ENCODE results near the gene C7orf33. TPM values are rescaled to one million over a fixed set of nuclear protein-coding genes. Genes with fewer than 3 reads are reported as not detected.
"Not testable (repeated sequence)": the region's sequence is repeated elsewhere in the genome, so short reads cannot be mapped to it uniquely, and the experiment has no call there.

Gene C7orf33
- total RNA-seq, 1 experiment from 2014 or later, result not detected

DNA sequence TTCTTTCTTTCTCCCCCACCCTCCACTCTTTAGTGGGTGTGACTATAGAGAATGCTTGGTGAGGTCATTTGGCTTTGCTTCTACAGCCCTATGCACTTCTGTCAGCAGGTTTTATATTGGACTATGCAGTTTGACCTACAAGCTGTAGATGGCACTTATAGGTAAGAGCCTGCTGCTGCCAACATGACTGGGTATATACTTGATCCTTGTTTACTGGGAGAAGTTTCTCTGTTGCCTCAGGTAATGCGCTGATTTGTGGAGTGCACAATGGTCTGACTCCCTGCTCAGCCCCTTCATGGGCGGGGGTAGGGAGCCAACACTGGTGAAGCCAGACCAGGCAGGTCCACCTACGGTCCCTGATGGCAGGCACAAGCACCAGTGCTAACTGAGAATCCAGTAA is 33.7 kb upstream of the C7orf33 start:
- ChIA-PET POLR2A (no interaction called here), CTCF (interaction anchor here (0.7 to 1.6 kb wide), 3 partner anchors 9 to 18 kb away, joined by 3 to 4 read pairs (median 3); no protein-coding TSS in a partner anchor)
- intact Hi-C loops (cut with micrococcal nuclease), result no loop called here
- no peak overlapping the region for H3K4me3 Mint-ChIP-seq (ENCODE audit: unreplicated experiment)
- H3K27ac Mint-ChIP-seq (ENCODE audit: low read depth, unreplicated experiment), result no peak overlapping the region
- TF ChIP-seq, protein P1, sequence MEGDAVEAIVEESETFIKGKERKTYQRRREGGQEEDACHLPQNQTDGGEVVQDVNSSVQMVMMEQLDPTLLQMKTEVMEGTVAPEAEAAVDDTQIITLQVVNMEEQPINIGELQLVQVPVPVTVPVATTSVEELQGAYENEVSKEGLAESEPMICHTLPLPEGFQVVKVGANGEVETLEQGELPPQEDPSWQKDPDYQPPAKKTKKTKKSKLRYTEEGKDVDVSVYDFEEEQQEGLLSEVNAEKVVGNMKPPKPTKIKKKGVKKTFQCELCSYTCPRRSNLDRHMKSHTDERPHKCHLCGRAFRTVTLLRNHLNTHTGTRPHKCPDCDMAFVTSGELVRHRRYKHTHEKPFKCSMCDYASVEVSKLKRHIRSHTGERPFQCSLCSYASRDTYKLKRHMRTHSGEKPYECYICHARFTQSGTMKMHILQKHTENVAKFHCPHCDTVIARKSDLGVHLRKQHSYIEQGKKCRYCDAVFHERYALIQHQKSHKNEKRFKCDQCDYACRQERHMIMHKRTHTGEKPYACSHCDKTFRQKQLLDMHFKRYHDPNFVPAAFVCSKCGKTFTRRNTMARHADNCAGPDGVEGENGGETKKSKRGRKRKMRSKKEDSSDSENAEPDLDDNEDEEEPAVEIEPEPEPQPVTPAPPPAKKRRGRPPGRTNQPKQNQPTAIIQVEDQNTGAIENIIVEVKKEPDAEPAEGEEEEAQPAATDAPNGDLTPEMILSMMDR (IDR thresholded peaks at IDR 0.05; ENCODE audit: unreplicated experiment), result no peak
- H3K4me1 Mint-ChIP-seq (ENCODE audit: insufficient read depth, unreplicated experiment), result no peaks in the 10 kb centered on the region
- no peak for DNase-seq (ENCODE audit: unreplicated experiment)
- peaks cover 7% of the 10 kb centered on the region for H3K9me3 Mint-ChIP-seq (ENCODE audit: unreplicated experiment)
- peaks cover 13% of the 10 kb centered on the region for H3K27me3 Mint-ChIP-seq (ENCODE audit: insufficient read depth, unreplicated experiment)
- BruUV-seq (replicated peaks), result no TSS peak
- no peaks in the 10 kb centered on the region for H3K36me3 Mint-ChIP-seq (ENCODE audit: insufficient read depth, unreplicated experiment)

DNA sequence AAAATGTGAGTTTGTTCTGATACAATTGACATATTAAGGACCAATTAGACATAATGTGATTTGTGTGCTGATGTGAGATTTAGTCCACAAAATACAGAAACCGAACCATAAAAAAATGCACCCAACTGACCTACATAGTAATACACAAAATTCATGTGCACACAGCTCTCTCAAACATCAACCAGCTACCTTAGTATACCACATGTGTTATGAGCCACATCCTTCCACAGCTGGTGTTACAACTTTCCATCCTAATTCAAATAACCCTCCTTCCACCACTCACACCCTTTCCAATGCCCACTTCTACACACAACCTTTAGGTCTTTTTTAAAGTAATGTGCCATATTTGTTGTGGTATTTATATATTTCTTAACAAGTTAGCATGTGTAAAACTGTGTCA is 31.7 kb upstream of the C7orf33 start:
- TF ChIP-seq, protein P1 (IDR thresholded peaks at IDR 0.05; ENCODE audit: unreplicated experiment), result no peak
- peaks cover 7% of the 10 kb centered on the region for H3K9me3 Mint-ChIP-seq (ENCODE audit: unreplicated experiment)
- CTCF ChIA-PET, result interaction anchor here (1.0 kb wide), 1 partner anchor 11 kb away, joined by 4 read pairs; no protein-coding TSS in a partner anchor

DNA sequence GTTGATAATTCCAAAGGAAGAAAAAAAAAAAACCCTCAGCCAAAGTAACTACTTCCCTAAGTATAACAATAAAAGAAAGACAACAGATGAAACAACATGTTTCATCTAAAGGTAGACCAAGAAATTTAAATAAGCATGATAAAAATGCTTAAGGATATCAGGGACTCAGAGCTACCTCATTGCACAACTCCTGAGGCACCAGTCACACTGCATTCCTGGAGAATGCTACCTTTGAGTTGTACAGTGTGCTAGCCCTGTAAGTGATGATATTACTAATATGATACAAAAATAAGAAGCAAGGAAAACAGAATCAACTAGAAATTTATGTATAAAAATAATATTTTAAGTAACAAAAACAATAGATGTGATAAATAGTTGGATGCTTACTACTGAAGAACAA is 29.5 kb upstream of the C7orf33 start:
- Mint-ChIP-seq H3K4me3 (ENCODE audit: unreplicated experiment) (no peak overlapping the region), H3K4me1 (ENCODE audit: insufficient read depth, unreplicated experiment) (peaks cover 9% of the 10 kb centered on the region), H3K27me3 (ENCODE audit: insufficient read depth, unreplicated experiment) (no peaks in the 10 kb centered on the region), H3K9me3 (ENCODE audit: unreplicated experiment) (peaks cover 7% of the 10 kb centered on the region), H3K36me3 (ENCODE audit: insufficient read depth, unreplicated experiment) (no peaks in the 10 kb centered on the region), H3K27ac (ENCODE audit: low read depth, unreplicated experiment) (no peak overlapping the region)
- no peak for DNase-seq (ENCODE audit: unreplicated experiment)
- ChIA-PET CTCF (interaction anchor here (0.6 to 3.3 kb wide), 5 partner anchors 14 to 469 kb away, joined by 3 to 18 read pairs (median 4); no protein-coding TSS in a partner anchor), POLR2A (interaction anchor here (1.0 to 1.6 kb wide), 2 partner anchors 9 to 15 kb away, joined by 3 to 5 read pairs; no protein-coding TSS in a partner anchor)
- no TSS peak for BruUV-seq (replicated peaks)
- TF ChIP-seq, protein P1 (IDR thresholded peaks at IDR 0.05; ENCODE audit: unreplicated experiment), result no peak
- intact Hi-C loops (cut with micrococcal nuclease), result no loop called here

More for the DNA sequence above, 31.7 kb upstream of the C7orf33 start:
- H3K36me3 Mint-ChIP-seq (ENCODE audit: insufficient read depth, unreplicated experiment), result no peaks in the 10 kb centered on the region
- no peak for DNase-seq (ENCODE audit: unreplicated experiment)
- H3K27me3 Mint-ChIP-seq (ENCODE audit: insufficient read depth, unreplicated experiment), result peaks cover 4% of the 10 kb centered on the region
- POLR2A ChIA-PET, result interaction anchor here (0.5 kb wide), 1 partner anchor 43 kb away, joined by 3 read pairs; no protein-coding TSS in a partner anchor
- H3K4me1 Mint-ChIP-seq (ENCODE audit: insufficient read depth, unreplicated experiment), result no peaks in the 10 kb centered on the region
- intact Hi-C loops (cut with micrococcal nuclease), result no loop called here
- no peak overlapping the region for H3K4me3 Mint-ChIP-seq (ENCODE audit: unreplicated experiment)
- H3K27ac Mint-ChIP-seq (ENCODE audit: low read depth, unreplicated experiment), result no peak overlapping the region
- BruUV-seq (replicated peaks), result no TSS peak

DNA sequence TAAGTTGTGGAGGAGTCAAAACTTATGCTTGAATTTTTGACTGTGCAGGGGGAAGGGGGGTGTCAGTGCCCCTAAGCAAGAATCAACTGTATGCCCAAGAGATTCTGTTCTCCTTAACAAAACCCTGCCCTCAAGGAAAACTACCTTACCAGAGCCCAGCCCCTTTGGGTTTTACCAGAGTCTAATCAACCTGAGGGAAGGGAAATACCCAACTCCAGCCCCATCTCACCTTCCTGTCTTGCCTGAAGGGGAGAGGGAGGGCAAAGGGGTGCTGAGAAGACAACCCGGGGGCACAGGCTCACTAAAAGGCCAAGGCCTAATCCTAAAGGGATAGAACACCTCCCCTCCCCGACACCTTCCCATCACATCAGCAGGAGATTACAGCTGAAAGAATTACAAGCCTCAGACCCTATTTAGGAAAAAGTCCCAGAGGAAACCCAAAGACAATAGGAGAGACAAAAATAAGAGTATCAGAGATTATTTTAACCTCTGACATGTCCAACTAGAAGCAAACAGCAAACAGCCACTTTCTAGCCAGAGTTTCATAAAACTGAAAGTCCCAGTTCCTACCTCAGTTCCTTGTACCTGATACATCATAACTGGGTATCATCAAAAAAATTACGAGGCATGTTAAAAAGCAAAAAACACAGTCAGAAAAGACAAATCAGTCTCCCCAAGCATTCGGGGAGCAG is 26.8 kb upstream of the C7orf33 start:
- ChIA-PET POLR2A (interaction anchor here (2.1 kb wide), 1 partner anchor 135 kb away, joined by 6 read pairs; the partner anchor contains the start of gene CUL1), CTCF (interaction anchor here (0.6 to 4.2 kb wide), 8 partner anchors 12 to 422 kb away, joined by 3 to 33 read pairs (median 3); no protein-coding TSS in a partner anchor)
- DNase-seq (ENCODE audit: unreplicated experiment), result no peak
- no TSS peak for BruUV-seq (replicated peaks)
- Mint-ChIP-seq H3K27me3 (ENCODE audit: insufficient read depth, unreplicated experiment) (no peaks in the 10 kb centered on the region), H3K36me3 (ENCODE audit: insufficient read depth, unreplicated experiment) (no peaks in the 10 kb centered on the region), H3K4me3 (ENCODE audit: unreplicated experiment) (peak overlapping the region; percentile 44), H3K4me1 (ENCODE audit: insufficient read depth, unreplicated experiment) (peaks cover 9% of the 10 kb centered on the region), H3K27ac (ENCODE audit: low read depth, unreplicated experiment) (peak overlapping the region; percentile 84), H3K9me3 (ENCODE audit: unreplicated experiment) (peaks cover 7% of the 10 kb centered on the region)
- intact Hi-C loops (cut with micrococcal nuclease), result no loop called here
- TF ChIP-seq, protein P1 (IDR thresholded peaks at IDR 0.05; ENCODE audit: unreplicated experiment), result no peak

DNA sequence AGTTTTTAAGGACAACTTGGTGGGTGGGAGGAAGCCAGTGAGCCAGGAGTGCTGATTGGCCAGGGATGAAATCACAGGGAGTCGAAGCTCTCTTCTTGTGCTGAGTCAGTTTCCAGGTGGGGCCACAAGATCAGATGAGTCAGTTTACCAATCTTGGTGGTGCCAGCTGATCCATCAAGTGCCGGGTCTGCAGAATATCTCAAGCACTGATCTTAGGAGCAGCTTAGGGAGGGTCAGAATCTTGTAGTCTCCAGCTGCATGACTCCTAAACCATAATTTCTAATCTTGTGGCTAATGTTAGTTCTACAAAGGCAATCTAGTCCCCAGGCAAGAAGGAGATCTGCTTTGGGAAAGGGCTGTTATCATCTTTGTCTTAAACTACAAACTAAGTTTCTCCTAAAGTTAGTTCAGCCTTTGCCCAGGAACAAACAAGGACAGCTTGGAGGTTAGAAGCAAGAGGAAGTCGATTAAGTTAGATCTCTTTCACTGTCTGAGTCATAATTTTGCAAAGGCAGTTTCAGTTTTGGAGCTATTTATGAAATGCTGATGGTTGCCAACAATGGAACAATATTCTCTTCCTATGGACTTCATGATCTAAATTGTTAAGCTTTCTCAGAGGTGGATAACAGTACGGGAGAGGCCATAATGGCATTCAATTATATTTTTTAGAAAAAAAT is 26.2 kb upstream of the C7orf33 start:
- ChIA-PET POLR2A (interaction anchor here (0.6 to 2.1 kb wide), 5 partner anchors 16 to 377 kb away, joined by 3 to 7 read pairs (median 3); partner anchors contain the start of gene CUL1), CTCF (interaction anchor here (0.6 to 4.2 kb wide), 7 partner anchors 11 to 402 kb away, joined by 3 to 33 read pairs (median 3); no protein-coding TSS in a partner anchor)
- BruUV-seq (replicated peaks); H3K36me3 Mint-ChIP-seq (ENCODE audit: insufficient read depth, unreplicated experiment); H3K27me3 Mint-ChIP-seq (ENCODE audit: insufficient read depth, unreplicated experiment); H3K9me3 Mint-ChIP-seq (ENCODE audit: unreplicated experiment); intact Hi-C loops (cut with micrococcal nuclease); H3K4me1 Mint-ChIP-seq (ENCODE audit: insufficient read depth, unreplicated experiment): not testable (repeated sequence)
- peak; percentile 59 for DNase-seq (ENCODE audit: unreplicated experiment)
- Mint-ChIP-seq H3K27ac (ENCODE audit: low read depth, unreplicated experiment) (peak overlapping the region; percentile 84), H3K4me3 (ENCODE audit: unreplicated experiment) (peak overlapping the region; percentile 44)

All from MCF 10A (cell line).